B cell (primary cell): ENCODE results near the gene NFKBIZ. TPM values are rescaled to one million over a fixed set of nuclear protein-coding genes. Genes with fewer than 3 reads are reported as not detected.

Experiments used
- ATAC-seq: fragments of 200-7000 bp; cut with Tn5 transposase; one replicate; pipeline ENCODE4 v1.10.0; 2021; ENCODE audit warnings: low read depth, mild to moderate bottlenecking, moderate number of reproducible peaks, moderate library complexity
- CTCF ChIA-PET: fragments of 350-600 bp; sonication (Branson Sonifier 250); formaldehyde crosslinking; loops from one replicate; lab custom pipeline; 2021; ENCODE audit warnings: antibody characterized with exemption, inconsistent platforms; lab: Charles Lee
- POLR2A ChIA-PET: fragments of 350-600 bp; sonication (Branson Sonifier 250); formaldehyde crosslinking; loops from one replicate; lab custom pipeline; 2021; ENCODE audit warnings: antibody characterized with exemption; lab: Charles Lee
- DNase-seq: peaks from one replicate; pipeline ENCODE4 v3.0.0; 2013
- H2AFZ ChIP-seq: 2 replicates; pipeline ENCODE4 v1.6.1; 2012; ENCODE audit warnings: mild to moderate bottlenecking, low read depth, low read length; ENCODE audit not compliant: insufficient read depth, poor library complexity, severe bottlenecking
- H3K27ac ChIP-seq, 2 donors: 1 replicate in 1 of 2; 2 replicates in 1 of 2; pipeline ENCODE4 v1.5.1; 2012 to 2013; ENCODE audit warnings: low read length in 2 of 2, mild to moderate bottlenecking in 2 of 2, moderate library complexity in 1 of 2
- H3K27me3 ChIP-seq, 4 experiments: fragments of 200-600 bp in 1 of 4; sonication (generic) in 1 of 4; replicated peaks in 1 of 4; 1 replicate in 2 of 4; 2 replicates in 2 of 4; pipeline versions ENCODE4 v1.6.1 to v1.7.0; 2013 to 2016; ENCODE audit warnings: low read length in 3 of 4, mild to moderate bottlenecking in 2 of 4, mixed read lengths in 1 of 4, moderate library complexity in 1 of 4; ENCODE audit not compliant: insufficient read depth in 4 of 4, control insufficient read depth in 3 of 4; ENCODE audit errors: control extremely low read depth in 1 of 4
- H3K36me3 ChIP-seq, 2 experiments: replicated peaks in 1 of 2; 1 replicate in 1 of 2; 2 replicates in 1 of 2; pipeline versions ENCODE4 v1.6.1 to v1.7.1; 2013; ENCODE audit warnings: low read length in 1 of 2; ENCODE audit not compliant: insufficient read depth in 2 of 2, control insufficient read depth in 1 of 2; ENCODE audit errors: control extremely low read depth in 1 of 2, extremely low read depth in 1 of 2
- H3K4me1 ChIP-seq, 2 donors: fragments of 200-600 bp in 1 of 2; sonication (generic) in 1 of 2; 1 replicate in 1 of 2; 2 replicates in 1 of 2; pipeline versions ENCODE4 v1.5.1 to v1.6.1; 2013 to 2017; ENCODE audit warnings: low read length in 2 of 2; ENCODE audit not compliant: control insufficient read depth in 2 of 2, insufficient read depth in 2 of 2
- H3K4me2 ChIP-seq: replicated peaks from 2 replicates; pipeline ENCODE3; 2012; ENCODE audit warnings: mild to moderate bottlenecking, low read depth, low read length; ENCODE audit not compliant: poor library complexity, severe bottlenecking
- H3K4me3 ChIP-seq, 5 experiments: fragments of 200-600 bp in 1 of 5; sonication (generic) in 1 of 5; 1 replicate in 3 of 5; 2 replicates in 2 of 5; pipeline versions ENCODE4 v1.5.1 to v1.7.0; 2011 to 2016; ENCODE audit warnings: low read length in 4 of 5, mild to moderate bottlenecking in 4 of 5, low read depth in 2 of 5, control low read depth in 1 of 5, moderate library complexity in 1 of 5; ENCODE audit not compliant: insufficient read depth in 1 of 5; ENCODE audit errors: control extremely low read depth in 1 of 5, extremely low read depth in 1 of 5
- H3K79me2 ChIP-seq: fragments of 200-600 bp; sonication (generic); one replicate; pipeline ENCODE4 v1.6.0; 2016; ENCODE audit warnings: low read length; ENCODE audit not compliant: control insufficient read depth, insufficient read depth
- H3K9ac ChIP-seq: fragments of 200-600 bp; sonication (generic); 2 replicates; pipeline ENCODE4 v1.6.1; 2017; ENCODE audit warnings: mild to moderate bottlenecking, low read length, moderate library complexity
- H3K9me3 ChIP-seq, 3 donors: one replicate each; pipeline versions ENCODE4 v1.6.1 to v1.7.1; 2013; ENCODE audit warnings: low read length in 2 of 3; ENCODE audit not compliant: control insufficient read depth in 2 of 3, insufficient read depth in 1 of 3; ENCODE audit errors: control extremely low read depth in 1 of 3
- H4K20me1 ChIP-seq: 2 replicates; pipeline ENCODE4 v1.6.0; 2012; ENCODE audit warnings: mild to moderate bottlenecking, low read length; ENCODE audit not compliant: insufficient read depth, control insufficient read depth, poor library complexity, severe bottlenecking
- H3K27ac Mint-ChIP-seq: one replicate; pipeline ENCODE4 v1.8.0; 2021; ENCODE audit warnings: mixed read lengths
- H3K27me3 Mint-ChIP-seq: one replicate; pipeline ENCODE4 v1.8.0; 2021; ENCODE audit warnings: mixed read lengths
- H3K4me1 Mint-ChIP-seq: one replicate; pipeline ENCODE4 v1.8.0; 2021; ENCODE audit warnings: mixed read lengths
- H3K4me3 Mint-ChIP-seq: one replicate; pipeline ENCODE4 v1.8.0; 2021; ENCODE audit warnings: mixed read lengths
- H3K9me3 Mint-ChIP-seq: one replicate; pipeline ENCODE4 v1.8.0; 2022; ENCODE audit warnings: mixed read lengths; ENCODE audit not compliant: insufficient read depth
- CTCF ChIP-seq: fragments of 200-600 bp; IDR thresholded peaks from one replicate; pipeline ENCODE4 v1.8.0; 2022; ENCODE audit warnings: antibody characterized with exemption, mild to moderate bottlenecking
- EZH2 ChIP-seq: IDR thresholded peaks from 2 replicates; pipeline ENCODE4 v1.6.1; 2012; ENCODE audit warnings: borderline replicate concordance, low read depth, mild to moderate bottlenecking, moderate library complexity, low read length; ENCODE audit not compliant: insufficient read depth, poor library complexity, severe bottlenecking
- WGBS: methylation state at CpG from one replicate; pipeline ENCODE4 v1.1.5; 2013; ENCODE audit warnings: missing lambda C conversion rate; ENCODE audit not compliant: insufficient coverage; 5-methylcytosine and 5-hydroxymethylcytosine counted together
- intact Hi-C: fragments of 100-400 bp; cut with micrococcal nuclease; formaldehyde crosslinking; loops from one replicate; pipeline ENCODE4 v1.10.0; 2022
- polyA plus RNA-seq: library from polyadenylated mRNA; depleted of rRNA; stranded (reverse); fragments of >200 nt; gene quantifications from 2 replicates; pipeline ENCODE4 v1.2.3, GENCODE V29; 2012
- total RNA-seq, 2 donors: library from RNA; stranded (reverse); fragments of 120-200 nt in 1 of 2; gene quantifications; 1 replicate in 1 of 2; 2 replicates in 1 of 2; pipeline versions ENCODE4 v1.2.3 to v1.2.4, GENCODE V29; 2013 to 2022

NFKBIZ gene
- total and polyA plus RNA-seq, 2 donors (not counting 1 experiment from before 2014, with no cell fraction given) = 114 to 157 TPM

- no peak overlapping the region for H3K4me3 Mint-ChIP-seq
- Histone ChIP-seq H4K20me1 (no peaks in the 10 kb centered on the region), H2AFZ (no peak overlapping the region), H3K27ac (no peak overlapping the region), H3K4me2 (no peak overlapping the region), H3K9me3 (no peaks in the 10 kb centered on the region), H3K27me3 (no peaks in the 10 kb centered on the region), H3K36me3 (no peaks in the 10 kb centered on the region), H3K9ac (no peak overlapping the region), H3K4me3 (no peak overlapping the region), H3K79me2 (no peaks in the 10 kb centered on the region), H3K4me1 (peaks cover 5 to 10% of the 10 kb centered on the region in 2 donors)
- ChIA-PET CTCF (no interaction called here), POLR2A (no interaction called here)
- peaks cover 21% of the 10 kb centered on the region for H3K4me1 Mint-ChIP-seq
- no peak overlapping the region for H3K27ac Mint-ChIP-seq
- DNase-seq (no peak), ATAC-seq (no peak)
- WGBS = 100% methylated on average over 1 of the region's 2 CpGs
- no peaks in the 10 kb centered on the region for H3K27me3 Mint-ChIP-seq
- TF ChIP-seq EZH2 (no peak), CTCF (no peak)
- intact Hi-C loops = no loop called here
- H3K9me3 Mint-ChIP-seq = no peaks in the 10 kb centered on the region
Observed at GRCh38 chr3:101879102-101879501, 29.8 kb downstream of the NFKBIZ start.

- WGBS = no CpG with 5 or more reads among the region's 5 CpGs
- H3K9me3 ChIP-seq = no peaks in the 10 kb centered on the region
- H3K4me2 ChIP-seq = no peak overlapping the region
- no peaks in the 10 kb centered on the region for H4K20me1 ChIP-seq
- intact Hi-C loops = no loop called here
- no peaks in the 10 kb centered on the region for H3K36me3 ChIP-seq
- no peaks in the 10 kb centered on the region for H3K9me3 Mint-ChIP-seq
- H2AFZ ChIP-seq = no peak overlapping the region
- TF ChIP-seq EZH2 (no peak), CTCF (no peak)
- no peak overlapping the region for H3K27ac ChIP-seq
- H3K4me3 Mint-ChIP-seq = no peak overlapping the region
- H3K27ac Mint-ChIP-seq = no peak overlapping the region
- no peaks in the 10 kb centered on the region for H3K27me3 Mint-ChIP-seq
- ATAC-seq (no peak), DNase-seq (no peak)
- H3K4me1 Mint-ChIP-seq = peaks cover 21% of the 10 kb centered on the region
- H3K4me3 ChIP-seq = no peak overlapping the region
- H3K9ac ChIP-seq = no peak overlapping the region
- H3K4me1 ChIP-seq = peaks cover 5 to 10% of the 10 kb centered on the region in 2 donors
- H3K27me3 ChIP-seq = no peaks in the 10 kb centered on the region
- ChIA-PET POLR2A (no interaction called here), CTCF (no interaction called here)
- no peaks in the 10 kb centered on the region for H3K79me2 ChIP-seq
Observed at GRCh38 chr3:101879623-101880284, 30.4 kb downstream of the NFKBIZ start.
